ENCODE measurements around the gene FBLN2. TPM values are rescaled to one million over a fixed set of nuclear protein-coding genes. Genes with fewer than 3 reads are reported as not detected.

FBLN2 gene
- total RNA-seq, 1 donor from 2014 or later: 5.8 TPM

- no peak for TF ChIP-seq CTCF (IDR thresholded peaks at IDR 0.05; ENCODE audit: unreplicated experiment)
- Mint-ChIP-seq H3K4me3 (ENCODE audit: low read depth) (no peak overlapping the region), H3K36me3 (ENCODE audit: insufficient read depth) (no peaks in the 10 kb centered on the region), H3K9me3 (ENCODE audit: low read depth) (no peaks in the 10 kb centered on the region), H3K27me3 (no peaks in the 10 kb centered on the region), H3K27ac (no peak overlapping the region), H3K4me1 (ENCODE audit: low read depth) (no peaks in the 10 kb centered on the region)
- DNase-seq (ENCODE audit: low spot score, unreplicated experiment): no peak
Measured at GRCh38 chr3:13509816-13510192, 39.1 kb upstream of the FBLN2 start.

GRCh38 chr3:13512451-13512850, 36.5 kb upstream of the FBLN2 start:
- H3K9me3 Mint-ChIP-seq (ENCODE audit: low read depth): no peaks in the 10 kb centered on the region
- DNase-seq (ENCODE audit: low spot score, unreplicated experiment): no peak
- peaks cover 4% of the 10 kb centered on the region for H3K27me3 Mint-ChIP-seq
- H3K4me1 Mint-ChIP-seq (ENCODE audit: low read depth): no peaks in the 10 kb centered on the region
- H3K4me3 Mint-ChIP-seq (ENCODE audit: low read depth): no peak overlapping the region
- TF ChIP-seq CTCF (IDR thresholded peaks at IDR 0.05; ENCODE audit: unreplicated experiment): no peak
- no peaks in the 10 kb centered on the region for H3K36me3 Mint-ChIP-seq (ENCODE audit: insufficient read depth)
- H3K27ac Mint-ChIP-seq: no peak overlapping the region

GRCh38 chr3:13513051-13513912, 35.6 kb upstream of the FBLN2 start:
- DNase-seq (ENCODE audit: low spot score, unreplicated experiment): no peak
- H3K27ac Mint-ChIP-seq: no peak overlapping the region
- H3K27me3 Mint-ChIP-seq: peaks cover 4% of the 10 kb centered on the region
- TF ChIP-seq CTCF (IDR thresholded peaks at IDR 0.05; ENCODE audit: unreplicated experiment): no peak
- H3K36me3 Mint-ChIP-seq (ENCODE audit: insufficient read depth): no peaks in the 10 kb centered on the region
- no peak overlapping the region for H3K4me3 Mint-ChIP-seq (ENCODE audit: low read depth)
- no peaks in the 10 kb centered on the region for H3K4me1 Mint-ChIP-seq (ENCODE audit: low read depth)
- no peaks in the 10 kb centered on the region for H3K9me3 Mint-ChIP-seq (ENCODE audit: low read depth)

- Mint-ChIP-seq H3K4me1 (ENCODE audit: low read depth) (no peaks in the 10 kb centered on the region), H3K27ac (no peak overlapping the region), H3K27me3 (peaks cover 4% of the 10 kb centered on the region), H3K36me3 (ENCODE audit: insufficient read depth) (no peaks in the 10 kb centered on the region), H3K4me3 (ENCODE audit: low read depth) (no peak overlapping the region), H3K9me3 (ENCODE audit: low read depth) (no peaks in the 10 kb centered on the region)
- DNase-seq (ENCODE audit: low spot score, unreplicated experiment): no peak
- no peak for TF ChIP-seq CTCF (IDR thresholded peaks at IDR 0.05; ENCODE audit: unreplicated experiment)
Measured at GRCh38 chr3:13513913-13514517, 34.9 kb upstream of the FBLN2 start.

GRCh38 chr3:13514639-13515435, 34.1 kb upstream of the FBLN2 start:
- Mint-ChIP-seq H3K4me1 (ENCODE audit: low read depth) (no peaks in the 10 kb centered on the region), H3K4me3 (ENCODE audit: low read depth) (no peak overlapping the region), H3K27ac (no peak overlapping the region), H3K27me3 (peaks cover 4% of the 10 kb centered on the region), H3K9me3 (ENCODE audit: low read depth) (no peaks in the 10 kb centered on the region), H3K36me3 (ENCODE audit: insufficient read depth) (no peaks in the 10 kb centered on the region)
- TF ChIP-seq CTCF (IDR thresholded peaks at IDR 0.05; ENCODE audit: unreplicated experiment): no peak
- DNase-seq (ENCODE audit: low spot score, unreplicated experiment): no peak
